Esophagus squamous epithelium (tissue), 5 donors: Measurements from ENCODE around the gene SSB. TPM values are rescaled to one million over a fixed set of nuclear protein-coding genes. Genes with fewer than 3 reads are reported as not detected.

ENCODE experiments used
- DNase-seq: peaks from one replicate; lab custom pipeline; 2025; lab: John Stamatoyannopoulos, UW
- H3K27ac ChIP-seq, 4 donors: fragments of 200-600 bp; sonication (generic); one replicate each; pipeline ENCODE4 v1.5.1; 2016 to 2019; ENCODE audit warnings: mild to moderate bottlenecking in 1 of 4
- H3K27me3 ChIP-seq, 4 donors: fragments of 200-600 bp; sonication (generic); 1 replicate in 3 of 4; 2 replicates in 1 of 4; pipeline versions ENCODE4 v1.5.1 to v1.6.0; 2017 to 2021; ENCODE audit warnings: antibody characterized with exemption in 1 of 4
- H3K36me3 ChIP-seq, 3 donors: fragments of 200-600 bp; sonication (generic); one replicate each; pipeline ENCODE4 v1.5.1; 2016 to 2019
- H3K4me1 ChIP-seq, 3 donors: fragments of 200-600 bp; sonication (generic); one replicate each; pipeline ENCODE4 v1.5.1; 2017 to 2019
- H3K4me3 ChIP-seq, 4 donors: fragments of 200-600 bp; sonication (generic); 1 replicate in 3 of 4; 2 replicates in 1 of 4; pipeline ENCODE4 v1.5.1; 2016 to 2019; ENCODE audit warnings: mild to moderate bottlenecking in 2 of 4, moderate library complexity in 1 of 4
- H3K9me3 ChIP-seq, 3 donors: fragments of 200-600 bp; sonication (generic); one replicate each; pipeline ENCODE4 v1.5.1; 2016 to 2019
- POLR2A ChIP-seq, 4 donors: fragments of 450-650 bp; IDR thresholded peaks; one replicate each; pipeline ENCODE4 v1.6.1; 2017; ENCODE audit warnings: antibody characterized with exemption in 4 of 4, mild to moderate bottlenecking in 4 of 4, moderate library complexity in 3 of 4
- WGBS, 2 donors: methylation state at CpG; one replicate each; pipeline ENCODE4 v1.1.5; 2018; 5-methylcytosine and 5-hydroxymethylcytosine counted together
- intact Hi-C: fragments of 100-400 bp; cut with DNase I; formaldehyde crosslinking; loops from one replicate; pipeline ENCODE4 v1.15.0; 2022
- total RNA-seq, 4 donors: library from RNA; depleted of rRNA; stranded (reverse); fragments of >200 nt; gene quantifications; one replicate each; pipeline ENCODE4 v1.1.0, GENCODE V29; 2016
- TF ChIP-seq, protein P1 (sequence below), 6 experiments: fragments of 450-650 bp in 4 of 6; fragments of 200-600 bp in 2 of 6; sonication (generic) in 2 of 6; IDR thresholded peaks; one replicate each; pipeline ENCODE4 v1.5.1; 2016 to 2019; ENCODE audit warnings: antibody characterized with exemption in 6 of 6, mild to moderate bottlenecking in 4 of 6, moderate library complexity in 4 of 6
- donor health status: DM: yes; HTN: yes; CAD: no.

The SSB gene
- total RNA-seq, 4 donors from 2014 or later = 36.2 to 82.6 (median 50.6) TPM

DNA sequence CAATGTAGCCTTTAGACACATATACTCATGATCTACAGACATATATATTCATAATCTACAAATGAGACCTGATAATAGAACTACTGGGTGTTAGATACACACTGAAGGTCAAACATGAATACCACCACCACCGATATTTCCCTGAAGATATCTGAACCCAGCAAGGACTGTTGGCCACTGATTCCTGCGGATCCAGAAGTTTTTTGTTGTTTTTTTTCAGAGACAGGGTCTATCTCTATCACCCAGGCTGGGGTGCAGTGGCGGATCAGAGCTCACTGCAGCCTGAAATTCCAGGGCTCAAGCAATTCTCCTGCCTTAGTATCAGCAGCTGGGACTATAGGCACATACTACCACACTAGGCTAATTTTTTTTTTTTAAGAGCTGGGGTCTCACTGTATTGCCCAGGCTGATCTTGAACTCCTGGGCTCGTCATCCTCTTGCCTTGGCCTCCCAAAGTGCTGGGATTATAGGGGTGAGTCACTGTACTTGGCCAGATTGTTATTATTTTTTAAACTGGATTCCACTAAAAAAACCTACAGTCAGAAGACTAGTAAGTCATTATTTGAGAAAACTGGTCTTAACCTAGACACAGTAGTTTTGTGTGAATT is 24.2 kb downstream of the SSB start:
- peak overlapping the region in 1 of 4 donors; percentile 9 for H3K4me3 ChIP-seq

DNA sequence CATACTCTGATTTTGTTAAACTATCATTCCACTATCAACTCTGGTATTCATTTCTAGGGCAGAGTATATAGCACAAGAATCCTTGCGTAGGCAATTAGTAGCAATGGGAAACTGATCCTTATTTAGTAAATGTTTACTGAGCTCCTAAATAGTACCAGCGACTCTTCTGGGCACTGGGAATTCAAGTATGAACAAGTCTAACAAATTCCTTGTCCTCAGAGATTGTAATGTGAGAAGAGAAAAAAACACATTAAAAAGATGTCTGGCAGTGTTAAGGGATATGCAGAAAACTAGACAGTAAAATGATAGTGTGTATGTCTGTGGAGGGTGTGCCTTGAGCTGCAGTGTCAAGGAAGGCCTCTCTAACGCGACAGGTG is 25.3 kb downstream of the SSB start:
- Histone ChIP-seq H3K4me1 (peaks cover 20 to 71% (median 22%) of the 10 kb centered on the region in 3 donors), H3K27ac (peak overlapping the region; percentile 80 to 91 (median 86)), H3K4me3 (peak overlapping the region; percentile 60 to 91 (median 86)), H3K36me3 (peaks cover 0 to 23% (median 0%) of the 10 kb centered on the region in 3 donors), H3K27me3 (no peaks in the 10 kb centered on the region), H3K9me3 (no peaks in the 10 kb centered on the region)
- intact Hi-C loops = loop anchor here (10.0 kb wide), 1 partner anchor 101 kb away; no protein-coding TSS in a partner anchor
- WGBS, 2 donors = 14 to 17% methylated on average over 4 of the region's 4 CpGs
- no peak for DNase-seq
- TF ChIP-seq, protein P1, sequence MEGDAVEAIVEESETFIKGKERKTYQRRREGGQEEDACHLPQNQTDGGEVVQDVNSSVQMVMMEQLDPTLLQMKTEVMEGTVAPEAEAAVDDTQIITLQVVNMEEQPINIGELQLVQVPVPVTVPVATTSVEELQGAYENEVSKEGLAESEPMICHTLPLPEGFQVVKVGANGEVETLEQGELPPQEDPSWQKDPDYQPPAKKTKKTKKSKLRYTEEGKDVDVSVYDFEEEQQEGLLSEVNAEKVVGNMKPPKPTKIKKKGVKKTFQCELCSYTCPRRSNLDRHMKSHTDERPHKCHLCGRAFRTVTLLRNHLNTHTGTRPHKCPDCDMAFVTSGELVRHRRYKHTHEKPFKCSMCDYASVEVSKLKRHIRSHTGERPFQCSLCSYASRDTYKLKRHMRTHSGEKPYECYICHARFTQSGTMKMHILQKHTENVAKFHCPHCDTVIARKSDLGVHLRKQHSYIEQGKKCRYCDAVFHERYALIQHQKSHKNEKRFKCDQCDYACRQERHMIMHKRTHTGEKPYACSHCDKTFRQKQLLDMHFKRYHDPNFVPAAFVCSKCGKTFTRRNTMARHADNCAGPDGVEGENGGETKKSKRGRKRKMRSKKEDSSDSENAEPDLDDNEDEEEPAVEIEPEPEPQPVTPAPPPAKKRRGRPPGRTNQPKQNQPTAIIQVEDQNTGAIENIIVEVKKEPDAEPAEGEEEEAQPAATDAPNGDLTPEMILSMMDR (IDR thresholded peaks at IDR 0.05) = no peak
- no peak for TF ChIP-seq POLR2A (IDR thresholded peaks at IDR 0.05)

More for the DNA sequence above, 24.2 kb downstream of the SSB start:
- TF ChIP-seq, protein P1 (IDR thresholded peaks at IDR 0.05) = no peak
- TF ChIP-seq POLR2A (IDR thresholded peaks at IDR 0.05) = no peak
- H3K27ac ChIP-seq = no peak overlapping the region
- DNase-seq = no peak
- intact Hi-C loops = loop anchor here (10.0 kb wide), 1 partner anchor 102 kb away; no protein-coding TSS in a partner anchor
- H3K4me1 ChIP-seq = peaks cover 12 to 73% (median 18%) of the 10 kb centered on the region in 3 donors
- peaks cover 0 to 34% (median 0%) of the 10 kb centered on the region in 3 donors for H3K36me3 ChIP-seq
- no peaks in the 10 kb centered on the region for H3K9me3 ChIP-seq
- no peaks in the 10 kb centered on the region for H3K27me3 ChIP-seq
- 86 to 95% methylated on average over 4 of the region's 4 CpGs for WGBS, 2 donors

DNA sequence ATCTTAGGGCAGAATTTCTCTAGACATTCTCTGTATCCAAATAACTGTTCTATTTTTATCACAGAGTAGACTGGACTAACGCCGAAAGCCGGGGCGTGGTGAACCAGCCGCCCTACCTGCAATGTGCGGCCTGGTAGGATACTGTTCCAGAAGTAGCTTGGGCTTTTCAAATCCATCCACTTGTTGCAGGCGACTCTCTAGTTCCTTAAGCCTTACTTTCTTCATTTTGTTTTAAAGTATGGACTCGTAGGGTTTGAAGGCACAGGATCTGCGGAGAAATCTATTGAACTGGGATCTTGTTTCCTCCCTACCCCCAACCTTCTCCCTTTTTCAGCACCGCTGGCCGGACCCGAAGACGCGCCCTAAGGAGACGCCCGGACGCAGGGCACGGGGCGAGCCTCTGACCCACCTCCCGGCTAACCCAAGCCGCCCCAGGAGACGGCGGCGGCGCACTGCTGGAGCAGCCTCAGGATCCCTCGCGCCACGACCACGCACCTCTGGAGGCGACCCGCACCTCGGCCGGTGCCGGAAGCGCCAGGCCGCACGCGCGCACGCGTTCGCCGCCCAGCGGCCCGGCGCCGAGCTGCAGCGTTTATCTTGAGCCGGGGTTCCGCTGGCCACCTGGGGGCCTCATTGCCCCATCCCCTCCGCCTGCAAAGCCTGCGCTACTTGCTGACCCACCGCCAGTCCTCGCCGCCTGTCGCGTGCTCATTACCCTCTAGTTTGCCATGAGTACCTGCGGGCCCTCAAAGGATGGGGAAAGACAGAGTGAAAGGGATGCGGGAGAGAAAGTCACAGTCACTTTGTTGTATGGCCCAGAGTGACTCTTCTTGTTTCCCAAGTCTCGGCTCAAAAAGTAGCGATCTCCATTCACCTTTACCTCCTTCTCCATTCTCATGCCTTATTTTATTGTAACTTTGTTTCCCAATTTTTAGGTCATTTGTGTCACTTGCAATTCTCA is 26.0 kb downstream of the SSB start, which contains the start of gene METTL5:
METTL5 (minus strand) TSS at position 533 of the 961 bp plus-strand sequence; CDS start at position 225, 308 bp downstream.
- Histone ChIP-seq H3K36me3 (peaks cover 0 to 23% (median 0%) of the 10 kb centered on the region in 3 donors), H3K4me1 (peaks cover 22 to 71% (median 28%) of the 10 kb centered on the region in 3 donors), H3K9me3 (no peaks in the 10 kb centered on the region), H3K27ac (peak within 1 kb of the TSS; percentile 80 to 91 (median 86)), H3K27me3 (no peaks in the 10 kb centered on the region), H3K4me3 (peak within 1 kb of the TSS; percentile 60 to 91 (median 86))
- WGBS, 2 donors = 1 to 5% methylated on average over 11 to 33 of the region's 61 CpGs
- TF ChIP-seq, protein P1 (IDR thresholded peaks at IDR 0.05) = peak; percentile 84 to 97 (median 90)
- peak in 2 of 4 donors; percentile 61 to 77 for TF ChIP-seq POLR2A (IDR thresholded peaks at IDR 0.05)
- intact Hi-C loops = loop anchor here (10.0 kb wide), 1 partner anchor 100 kb away; no protein-coding TSS in a partner anchor
- no peak for DNase-seq

DNA sequence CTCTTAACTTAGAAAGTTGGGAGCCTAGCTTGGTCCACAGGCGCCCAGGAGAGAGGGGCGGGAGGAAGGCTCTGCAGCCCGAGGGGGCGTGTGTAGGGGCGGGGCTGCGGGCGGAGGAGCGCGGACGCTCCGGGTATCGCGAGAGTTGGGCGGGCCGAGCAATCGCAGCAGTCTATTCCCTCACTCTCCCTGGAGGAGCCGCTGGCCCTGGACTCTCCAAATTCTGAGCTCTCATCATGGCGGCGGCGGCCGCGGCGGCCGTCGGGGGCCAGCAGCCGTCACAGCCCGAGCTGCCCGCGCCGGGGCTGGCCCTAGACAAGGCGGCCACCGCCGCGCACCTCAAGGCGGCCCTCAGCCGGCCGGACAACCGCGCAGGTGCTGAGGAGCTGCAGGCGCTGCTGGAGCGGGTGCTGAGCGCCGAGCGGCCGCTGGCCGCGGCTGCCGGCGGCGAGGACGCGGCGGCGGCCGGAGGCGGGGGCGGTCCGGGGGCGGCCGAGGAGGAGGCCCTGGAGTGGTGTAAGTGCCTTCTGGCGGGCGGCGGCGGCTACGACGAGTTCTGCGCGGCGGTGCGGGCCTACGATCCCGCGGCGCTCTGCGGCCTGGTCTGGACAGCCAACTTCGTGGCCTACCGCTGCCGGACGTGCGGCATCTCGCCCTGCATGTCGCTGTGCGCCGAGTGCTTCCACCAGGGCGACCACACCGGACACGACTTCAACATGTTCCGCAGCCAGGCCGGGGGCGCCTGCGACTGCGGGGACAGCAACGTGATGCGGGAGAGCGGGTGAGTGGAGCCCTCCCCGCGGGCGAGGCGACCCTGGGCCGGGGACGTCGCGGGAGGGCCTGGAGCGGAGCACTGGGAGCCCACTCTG is 28.8 kb downstream of the SSB start, which contains the start of gene UBR3:
UBR3 (plus strand) TSS at position 183 of the 869 bp plus-strand sequence; CDS start at position 237, 54 bp downstream.
- H3K4me1 ChIP-seq = peaks cover 22 to 73% (median 25%) of the 10 kb centered on the region in 3 donors
- intact Hi-C loops = loop anchor here (10.0 kb wide), 1 partner anchor 97 kb away; no protein-coding TSS in a partner anchor
- H3K4me3 ChIP-seq = peak within 1 kb of the TSS; percentile 75 to 97 (median 92)
- no peaks in the 10 kb centered on the region for H3K9me3 ChIP-seq
- H3K36me3 ChIP-seq = peaks cover 0 to 4% (median 0%) of the 10 kb centered on the region in 3 donors
- H3K27ac ChIP-seq = peak within 1 kb of the TSS; percentile 89 to 96 (median 92)
- 1 to 2% methylated on average over 10 to 13 of the region's 104 CpGs for WGBS, 2 donors
- TF ChIP-seq POLR2A (IDR thresholded peaks at IDR 0.05) = peak in 3 of 4 donors; percentile 70 to 86 (median 84)
- TF ChIP-seq, protein P1 (IDR thresholded peaks at IDR 0.05) = no peak
- DNase-seq = peak; percentile 15
- H3K27me3 ChIP-seq = no peaks in the 10 kb centered on the region
